HG03045 (cell line): ENCODE results near the gene XPNPEP1.

Source experiments
- ATAC-seq: cut with Tn5 transposase; IDR thresholded peaks from one replicate; pipeline ENCODE4 v1.9.1; 2021; ENCODE audit warnings: mild to moderate bottlenecking, moderate library complexity; ENCODE audit not compliant: unreplicated experiment

The XPNPEP1 gene

DNA sequence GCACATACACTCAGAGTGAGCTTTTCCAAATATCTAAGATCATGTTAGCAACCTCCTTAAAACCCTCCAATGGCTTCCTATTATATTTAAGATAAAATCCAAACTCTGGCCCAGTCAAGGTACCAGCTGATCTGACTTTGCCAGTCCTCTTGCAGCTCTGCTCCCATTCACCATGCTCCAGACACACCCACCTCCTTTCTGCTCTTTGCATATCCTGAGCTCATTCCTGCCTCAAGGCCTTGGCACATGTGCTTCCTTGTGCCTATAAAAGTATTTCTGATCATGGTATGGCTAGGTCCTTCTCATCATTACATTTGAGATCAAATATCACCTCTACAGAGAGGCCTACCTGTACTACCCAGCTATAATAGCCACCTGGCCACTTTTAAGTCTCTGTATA is 27.5 kb downstream of the XPNPEP1 start:
- no peak for ATAC-seq

- ATAC-seq, result no peak
Measured at GRCh38 chr10:109895095-109895818, 28.1 kb downstream of the XPNPEP1 start.

- ATAC-seq, result no peak
Measured at GRCh38 chr10:109894516-109894915, 28.8 kb downstream of the XPNPEP1 start.

DNA sequence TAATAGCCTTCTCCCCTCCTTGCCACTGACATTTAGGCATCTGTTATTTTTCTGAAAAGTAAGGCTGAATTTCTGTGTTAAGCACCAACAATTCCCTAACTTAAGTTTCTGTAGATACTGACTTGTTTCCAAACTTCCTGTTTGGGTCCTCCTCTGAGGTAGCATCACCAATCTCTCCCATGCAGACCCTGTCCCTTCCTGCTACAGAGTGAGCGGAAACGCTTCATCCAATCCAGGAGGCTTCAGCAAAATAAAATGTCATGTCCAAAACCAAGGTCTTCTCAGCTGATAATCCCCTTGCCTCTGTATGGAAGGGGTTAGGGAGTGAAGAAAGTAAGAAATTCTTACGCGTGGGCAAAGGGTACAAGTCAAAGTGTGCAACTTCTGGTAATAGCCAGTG is 29.9 kb downstream of the XPNPEP1 start:
- no peak for ATAC-seq

DNA sequence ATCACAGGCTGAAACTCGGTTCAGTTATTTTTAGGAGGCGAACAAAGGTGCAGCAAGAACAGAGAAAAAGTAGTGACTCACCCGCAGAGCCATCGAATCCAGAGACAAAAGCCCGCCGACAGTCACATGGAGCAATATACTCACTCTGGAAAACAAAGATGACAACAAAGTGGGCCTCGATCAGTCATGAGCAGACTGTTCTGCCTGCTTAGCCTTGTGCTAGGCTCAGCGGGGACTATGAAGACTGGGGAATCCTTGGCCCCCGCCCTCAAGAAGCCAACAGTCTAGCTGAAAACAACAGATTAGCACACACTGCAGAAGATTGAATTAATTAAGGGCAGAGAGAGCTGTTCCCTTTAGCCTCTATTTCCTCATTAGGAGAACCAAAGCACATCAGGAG is 30.4 kb downstream of the XPNPEP1 start:
- ATAC-seq, result no peak

DNA sequence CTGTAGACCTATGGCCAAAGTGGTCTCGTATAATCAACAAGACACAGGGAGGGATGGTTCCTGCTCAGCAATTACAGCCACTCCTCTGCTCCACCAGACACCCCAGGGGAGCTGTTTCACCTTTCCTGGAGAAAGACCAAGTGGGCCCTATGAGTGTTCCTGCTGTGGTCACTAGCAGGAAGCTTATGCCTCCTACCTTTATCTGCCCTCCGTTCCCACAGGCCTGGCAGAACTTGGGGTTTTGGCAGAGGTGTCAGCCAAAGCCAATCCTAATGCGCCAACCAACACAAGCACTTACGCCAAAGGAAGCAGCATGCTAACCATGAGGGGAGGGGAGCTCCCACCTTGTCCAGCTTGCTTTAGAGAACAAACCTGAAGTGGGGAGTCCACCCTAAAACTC is 31.2 kb downstream of the XPNPEP1 start:
- no peak for ATAC-seq

DNA sequence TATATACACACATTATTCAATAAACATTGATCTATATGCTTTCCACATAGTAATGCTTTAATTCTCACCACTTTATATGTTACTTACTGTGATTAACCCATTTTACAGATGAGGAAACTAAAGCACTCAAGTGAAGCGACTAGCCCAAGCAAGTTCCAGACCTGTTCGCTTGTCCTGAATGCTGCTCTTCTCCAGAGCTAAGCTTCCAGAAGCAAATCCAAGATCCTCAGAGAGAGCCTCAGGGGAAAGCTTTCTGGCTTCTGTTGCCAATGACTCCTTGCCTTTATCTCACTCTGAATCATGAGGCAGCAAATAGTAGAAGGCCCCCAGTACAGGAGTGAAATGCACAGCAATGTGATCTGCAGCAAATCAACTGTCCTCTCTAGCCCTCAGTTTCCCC is 32.2 kb downstream of the XPNPEP1 start:
- ATAC-seq, result no peak

- no peak for ATAC-seq
Measured at GRCh38 chr10:109889867-109890266, 33.4 kb downstream of the XPNPEP1 start.

- ATAC-seq, result no peak
Measured at GRCh38 chr10:109887776-109888175, 35.5 kb downstream of the XPNPEP1 start.

DNA sequence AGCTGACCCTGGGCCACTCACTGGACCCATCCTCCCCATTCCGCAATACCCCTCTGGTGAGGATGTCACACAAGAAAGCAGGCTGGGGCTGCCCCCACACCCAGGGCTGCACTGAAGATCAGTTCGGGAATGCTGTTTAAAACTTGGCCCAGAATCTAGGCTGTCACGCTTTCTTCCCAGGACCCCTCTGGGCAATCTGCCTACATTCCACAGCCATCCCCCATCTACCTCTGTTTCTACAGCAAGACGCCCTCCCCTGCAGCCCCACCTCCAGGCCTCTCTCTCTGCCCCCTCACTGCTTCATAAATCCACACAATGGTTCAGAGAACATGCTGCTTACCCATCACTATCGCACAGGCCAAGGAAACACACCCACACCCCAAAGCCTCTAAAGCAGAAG is 36.1 kb downstream of the XPNPEP1 start:
- ATAC-seq, result no peak

GRCh38 chr10:109886781-109887140 is 36.5 kb downstream of the XPNPEP1 start:
- ATAC-seq, result no peak

GRCh38 chr10:109886037-109886780 is 37.1 kb downstream of the XPNPEP1 start:
- ATAC-seq, result no peak

GRCh38 chr10:109883859-109884771 is 39.2 kb downstream of the XPNPEP1 start:
- ATAC-seq, result peak; percentile 65

DNA sequence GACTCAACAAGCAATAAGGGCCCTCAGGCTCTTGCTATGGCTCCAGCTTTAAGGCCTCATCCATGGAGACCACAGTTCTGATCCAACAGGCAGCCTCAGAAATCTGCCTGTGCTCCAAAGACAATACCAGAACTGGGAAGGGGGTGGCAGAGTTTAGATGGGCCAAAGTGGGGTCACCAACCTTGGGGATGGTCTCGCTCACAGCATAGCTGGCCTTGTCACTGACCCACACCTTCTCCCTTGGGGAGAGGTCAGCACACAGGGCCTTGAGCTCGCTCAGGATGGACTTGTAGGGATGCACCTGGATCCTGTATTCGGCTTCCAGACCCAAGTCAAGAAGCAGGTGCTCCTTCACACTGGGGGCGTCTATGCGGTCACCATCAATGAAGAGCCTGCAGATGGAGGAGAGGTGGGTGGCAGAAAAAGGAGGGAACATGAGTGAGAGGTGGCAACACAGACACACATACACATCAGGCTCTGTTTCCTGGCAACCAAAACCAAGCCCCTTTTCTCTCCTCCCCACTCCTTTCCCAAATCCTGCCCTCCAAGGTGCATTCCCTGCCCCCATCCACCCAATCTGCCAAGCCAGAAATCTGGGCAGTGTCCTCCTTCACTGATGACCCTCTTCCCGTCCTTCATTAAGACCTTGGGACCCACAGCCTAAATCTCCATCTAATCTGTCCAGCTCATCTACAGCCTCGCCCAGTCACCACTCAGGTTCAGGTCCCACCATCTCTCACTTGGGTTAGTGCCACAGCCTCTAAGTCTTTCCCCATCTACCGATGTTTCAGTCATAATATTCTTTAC is 40.9 kb downstream of the XPNPEP1 start:
- ATAC-seq, result no peak

GRCh38 chr10:109881769-109882057 is 41.6 kb downstream of the XPNPEP1 start:
- ATAC-seq, result no peak

- peak; percentile 78 for ATAC-seq
Measured at GRCh38 chr10:109880886-109881768, 42.2 kb downstream of the XPNPEP1 start.

- no peak for ATAC-seq
Measured at GRCh38 chr10:109877546-109877945, 45.8 kb downstream of the XPNPEP1 start.

DNA sequence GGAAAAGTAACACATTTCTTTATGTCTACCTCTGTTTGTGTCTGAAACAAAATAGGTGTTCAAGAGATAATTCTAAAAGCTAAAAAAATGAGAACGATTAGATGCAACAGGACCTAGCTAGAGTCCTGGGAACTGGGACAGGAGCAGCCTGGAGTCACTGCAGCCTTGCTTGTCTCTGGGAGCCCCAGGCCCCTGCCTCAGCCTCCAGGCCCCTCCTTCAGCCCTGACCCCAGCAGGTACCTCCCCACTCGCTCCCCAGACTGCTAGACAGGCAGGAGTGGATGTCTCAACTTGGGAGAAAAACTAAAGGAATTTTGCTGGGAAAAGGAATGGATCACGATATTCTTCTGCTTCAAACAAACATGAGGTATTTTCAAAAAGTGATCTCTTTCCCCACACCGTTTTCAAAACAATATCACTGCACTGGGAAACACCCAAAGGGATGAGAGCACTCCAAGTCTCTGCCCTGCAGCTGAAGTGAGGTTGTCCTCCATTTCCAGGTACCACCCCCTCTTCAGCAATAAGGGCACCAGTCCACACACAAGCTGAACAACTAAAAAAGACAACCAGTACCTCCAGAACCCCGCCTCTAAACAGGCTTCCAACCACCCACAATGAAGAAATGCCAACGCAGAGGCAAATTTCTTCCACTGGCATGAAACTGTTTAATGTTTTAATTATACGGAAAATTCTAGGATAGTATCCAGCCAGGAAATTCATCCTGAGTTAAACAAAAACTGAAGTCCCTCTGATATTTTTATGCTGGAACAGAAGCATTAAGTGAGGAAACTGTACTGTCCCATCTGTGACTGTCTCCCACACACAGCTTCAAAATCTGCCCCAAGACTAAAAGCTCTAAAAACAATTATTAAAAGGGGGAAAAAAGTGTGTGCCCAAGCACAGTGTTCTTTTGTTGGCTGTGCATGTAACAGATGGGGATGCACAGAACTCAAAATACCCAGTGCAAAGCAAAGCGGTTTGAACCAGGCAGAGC is 47.2 kb downstream of the XPNPEP1 start:
- ATAC-seq, result no peak

DNA sequence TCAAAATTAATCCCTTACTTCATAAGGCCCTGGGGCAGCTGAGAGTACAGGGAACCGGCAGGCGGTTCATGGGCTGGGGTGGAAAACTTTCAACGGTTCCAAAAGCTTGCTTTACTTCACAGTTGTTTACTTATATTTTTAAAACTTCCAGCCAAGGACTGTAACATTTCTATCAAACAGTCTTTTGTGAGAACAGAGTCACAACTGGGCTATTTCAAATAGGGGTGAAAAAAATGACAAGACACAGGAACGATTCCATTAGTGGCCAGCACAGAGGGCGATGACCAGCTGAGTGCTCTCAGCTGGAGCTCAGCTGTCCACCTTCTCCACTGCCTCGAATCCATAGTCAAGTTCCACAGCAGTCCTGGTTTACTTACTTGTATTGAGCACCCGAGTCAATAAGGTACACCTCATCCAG is 48.2 kb downstream of the XPNPEP1 start:
- no peak for ATAC-seq
